ENCODE data around the gene WDR17.

DNA sequence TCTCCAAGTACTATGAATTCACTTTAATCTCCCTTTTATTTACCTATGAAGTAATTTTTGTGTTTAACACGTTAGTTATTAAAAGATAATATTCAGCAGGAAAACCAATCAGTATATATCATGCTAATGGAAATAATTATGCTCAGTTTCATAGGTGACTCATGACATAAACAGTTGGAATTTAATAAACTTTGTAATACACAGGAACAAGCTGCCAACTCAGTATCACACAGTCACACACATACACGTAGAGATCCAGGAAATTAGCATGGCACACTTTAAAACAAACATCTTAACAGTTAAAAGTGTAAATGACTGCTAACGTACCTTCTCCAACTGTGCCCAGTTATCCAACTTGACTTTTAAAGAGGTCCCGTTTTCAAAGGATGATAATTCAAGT, 127.5 kb downstream of the WDR17 start:
- TF ChIP-seq POLR2A (IDR thresholded peaks at IDR 0.05; ENCODE audit: low read length) (no peak), GATA1 (IDR thresholded peaks at IDR 0.05; ENCODE audit: low read depth, low read length) (no peak)

Data from erythroblast (primary cell).